Measurements from ENCODE around the gene DYNC1I1.

Gene DYNC1I1

GRCh38 chr7:95772298-95772770, at the start of gene DYNC1I1:
Gene DYNC1I1 (plus strand): TSS chr7:95772554. CDS start chr7:95804730, 32,176 bp downstream.
- in situ Hi-C loops (cut with HindIII; ENCODE audit: low sequenced_read_pairs), result no loop called here

GRCh38 chr7:95723583-95724180, 48.7 kb upstream of the DYNC1I1 start:
- in situ Hi-C loops (cut with HindIII; ENCODE audit: low sequenced_read_pairs), result no loop called here

GRCh38 chr7:95725205-95725604, 47.1 kb upstream of the DYNC1I1 start:
- in situ Hi-C loops (cut with HindIII; ENCODE audit: low sequenced_read_pairs), result no loop called here

GRCh38 chr7:95730493-95731280, 41.7 kb upstream of the DYNC1I1 start:
- in situ Hi-C loops (cut with HindIII; ENCODE audit: low sequenced_read_pairs), result no loop called here

- in situ Hi-C loops (cut with HindIII; ENCODE audit: low sequenced_read_pairs), result no loop called here
Observed at GRCh38 chr7:95736635-95737034, 35.7 kb upstream of the DYNC1I1 start.

GRCh38 chr7:95737828-95738505, 34.4 kb upstream of the DYNC1I1 start:
- in situ Hi-C loops (cut with HindIII; ENCODE audit: low sequenced_read_pairs), result no loop called here

GRCh38 chr7:95749044-95749443, 23.3 kb upstream of the DYNC1I1 start:
- in situ Hi-C loops (cut with HindIII; ENCODE audit: low sequenced_read_pairs), result no loop called here

GRCh38 chr7:95749515-95749914, 22.8 kb upstream of the DYNC1I1 start:
- in situ Hi-C loops (cut with HindIII; ENCODE audit: low sequenced_read_pairs), result no loop called here

- in situ Hi-C loops (cut with HindIII; ENCODE audit: low sequenced_read_pairs), result no loop called here
Observed at GRCh38 chr7:95753440-95753839, 18.9 kb upstream of the DYNC1I1 start.

- in situ Hi-C loops (cut with HindIII; ENCODE audit: low sequenced_read_pairs), result no loop called here
Observed at GRCh38 chr7:95755277-95755934, 16.9 kb upstream of the DYNC1I1 start.

GRCh38 chr7:95758187-95758586, 14.2 kb upstream of the DYNC1I1 start:
- in situ Hi-C loops (cut with HindIII; ENCODE audit: low sequenced_read_pairs), result no loop called here

- in situ Hi-C loops (cut with HindIII; ENCODE audit: low sequenced_read_pairs), result no loop called here
Observed at GRCh38 chr7:95766086-95766485, 6.3 kb upstream of the DYNC1I1 start.

GRCh38 chr7:95766657-95767056, 5.7 kb upstream of the DYNC1I1 start:
- in situ Hi-C loops (cut with HindIII; ENCODE audit: low sequenced_read_pairs), result no loop called here

GRCh38 chr7:95772771-95773581, 622 bp downstream of the DYNC1I1 start:
- in situ Hi-C loops (cut with HindIII; ENCODE audit: low sequenced_read_pairs), result no loop called here

- in situ Hi-C loops (cut with HindIII; ENCODE audit: low sequenced_read_pairs), result no loop called here
Observed at GRCh38 chr7:95776561-95777185, 4.3 kb downstream of the DYNC1I1 start.

- in situ Hi-C loops (cut with HindIII; ENCODE audit: low sequenced_read_pairs), result no loop called here
Observed at GRCh38 chr7:95777269-95777668, 4.9 kb downstream of the DYNC1I1 start.

GRCh38 chr7:95780665-95781064, 8.3 kb downstream of the DYNC1I1 start:
- in situ Hi-C loops (cut with HindIII; ENCODE audit: low sequenced_read_pairs), result no loop called here

- in situ Hi-C loops (cut with HindIII; ENCODE audit: low sequenced_read_pairs), result no loop called here
Observed at GRCh38 chr7:95781961-95782586, 9.7 kb downstream of the DYNC1I1 start.

- in situ Hi-C loops (cut with HindIII; ENCODE audit: low sequenced_read_pairs), result no loop called here
Observed at GRCh38 chr7:95784796-95785195, 12.4 kb downstream of the DYNC1I1 start.

- in situ Hi-C loops (cut with HindIII; ENCODE audit: low sequenced_read_pairs), result no loop called here
Observed at GRCh38 chr7:95788258-95788657, 15.9 kb downstream of the DYNC1I1 start.
